Measurements from ENCODE around the gene KCTD15. TPM values are rescaled to one million over a fixed set of nuclear protein-coding genes. Genes with fewer than 3 reads are reported as not detected.

The KCTD15 gene
- total and polyA plus RNA-seq, 2 donors (not counting 3 experiments of a cell fraction or from before 2014, with no cell fraction given) = 49.5 to 51.8 TPM

- ChIA-PET CTCF (no interaction called here), POLR2A (no interaction called here)
- Histone ChIP-seq H2AFZ (ENCODE audit: low read depth, low read length) (no peak overlapping the region), H3K4me2 (ENCODE audit: insufficient read depth, low read length) (no peak overlapping the region), H3K27ac (ENCODE audit: insufficient read depth, low read depth, low read length) (no peak overlapping the region), H3K79me2 (ENCODE audit: control insufficient read depth, insufficient read depth, low read length) (no peaks in the 10 kb centered on the region), H4K20me1 (replicated peaks; ENCODE audit: control insufficient read depth, extremely low read depth, insufficient read depth, low read length) (no peaks in the 10 kb centered on the region), H3K4me1 (ENCODE audit: control insufficient read depth, extremely low read depth, insufficient read depth, low read length) (no peaks in the 10 kb centered on the region), H3K4me3 (replicated peaks in 1 of 3; ENCODE audit: insufficient read depth in 1 of 3, low read depth in 1 of 3, low read length in 3 of 3) (no peak overlapping the region), H3K9me1 (replicated peaks; ENCODE audit: control insufficient read depth, extremely low read depth, insufficient read depth, low read length) (no peaks in the 10 kb centered on the region), H3K36me3 (ENCODE audit: control insufficient read depth in 2 of 2, extremely low read depth in 1 of 2, insufficient read depth in 2 of 2, low read length in 2 of 2) (no peaks in the 10 kb centered on the region), H3K27me3 (ENCODE audit: control insufficient read depth in 2 of 2, insufficient read depth in 2 of 2, low read length in 2 of 2) (no peaks in the 10 kb centered on the region), H3K9me3 (replicated peaks; ENCODE audit: control insufficient read depth, insufficient read depth, low read length) (no peaks in the 10 kb centered on the region), H3K9ac (replicated peaks; ENCODE audit: extremely low read depth, insufficient read depth, low read length) (no peak overlapping the region)
- no TSS peak for BruUV-seq (replicated peaks)
- dilution Hi-C loops (cut with MboI; ENCODE audit: extremely low pct_ligation_motif_present, low sequenced_read_pairs) = no loop called here
- TF ChIP-seq POLR2A (IDR thresholded peaks at IDR 0.05; ENCODE audit: low read depth, low read length) (no peak), JUN (IDR thresholded peaks at IDR 0.05; ENCODE audit: borderline replicate concordance, insufficient read depth, insufficient read length, low read depth) (no peak), MYC (IDR thresholded peaks at IDR 0.05; ENCODE audit: low read depth, low read length) (no peak), POLR2AphosphoS5 (IDR thresholded peaks at IDR 0.05; ENCODE audit: insufficient read depth, low read depth, low read length) (no peak), CTCF (IDR thresholded peaks at IDR 0.05; ENCODE audit: extremely low read depth in 1 of 2, insufficient read depth in 1 of 2, low read depth in 1 of 2, low read length in 2 of 2) (no peak), MAX (IDR thresholded peaks at IDR 0.05; ENCODE audit: insufficient read depth, insufficient read length) (no peak), EZH2 (IDR thresholded peaks at IDR 0.05; ENCODE audit: borderline replicate concordance, low read depth, low read length, severe bottlenecking) (no peak)
- DNase-seq (ENCODE audit: low read depth, low spot score) = no peak
- FAIRE-seq = no peak
- intact Hi-C loops (cut with micrococcal nuclease) = no loop called here
These were observed 47.0 kb upstream of the KCTD15 start for GRCh38 chr19:33749619-33750175.
